Left ventricle myocardium inferior (tissue), 1 donor: Measurements from ENCODE around the gene TPD52L1. TPM values are rescaled to one million over a fixed set of nuclear protein-coding genes. Genes with fewer than 3 reads are reported as not detected.

Experiments
- DNase-seq: peaks from one replicate; pipeline ENCODE4 v3.0.0-alpha.2; 2020
- H3K27ac ChIP-seq: fragments of 200-600 bp; replicated peaks from 2 replicates; pipeline ENCODE4 v1.8.0; 2021
- H3K27me3 ChIP-seq: fragments of 200-600 bp; 2 replicates; pipeline ENCODE4 v1.8.0; 2021; ENCODE audit warnings: low read depth
- H3K36me3 ChIP-seq: fragments of 200-600 bp; 2 replicates; pipeline ENCODE4 v1.8.0; 2021
- H3K4me1 ChIP-seq: fragments of 200-600 bp; 2 replicates; pipeline ENCODE4 v1.8.0; 2021
- H3K4me3 ChIP-seq: fragments of 200-600 bp; 2 replicates; pipeline ENCODE4 v1.8.0; 2021; ENCODE audit warnings: mild to moderate bottlenecking, moderate library complexity
- H3K9me3 ChIP-seq: fragments of 200-600 bp; replicated peaks from 2 replicates; pipeline ENCODE4 v1.8.0; 2021
- intact Hi-C: fragments of 100-400 bp; cut with micrococcal nuclease; formaldehyde crosslinking; loops from one replicate; pipeline ENCODE4 v1.11.0; 2022
- total RNA-seq: library from RNA; stranded (reverse); fragmentation: NEBNext Ultra II Directional; extraction: Animal tissue kit (Norgen Biotek cat#: 25700); gene quantifications from one replicate; pipeline ENCODE4 v1.2.1, GENCODE V29; 2021
- TF ChIP-seq, protein P1 (sequence below): fragments of 200-600 bp; IDR thresholded peaks from 2 replicates; pipeline ENCODE4 v1.8.0; 2021; ENCODE audit warnings: antibody characterized with exemption, mild to moderate bottlenecking, borderline replicate concordance
- donor health status: DM: no; HTN: yes; CAD: no; lungs with severe emphysema.

Gene TPD52L1
- total RNA-seq, 1 donor from 2014 or later: 64.0 TPM

GRCh38 chr6:125296471-125296870 is 142.9 kb downstream of the TPD52L1 start:
- H3K9me3 ChIP-seq: no peaks in the 10 kb centered on the region
- TF ChIP-seq, protein P1, sequence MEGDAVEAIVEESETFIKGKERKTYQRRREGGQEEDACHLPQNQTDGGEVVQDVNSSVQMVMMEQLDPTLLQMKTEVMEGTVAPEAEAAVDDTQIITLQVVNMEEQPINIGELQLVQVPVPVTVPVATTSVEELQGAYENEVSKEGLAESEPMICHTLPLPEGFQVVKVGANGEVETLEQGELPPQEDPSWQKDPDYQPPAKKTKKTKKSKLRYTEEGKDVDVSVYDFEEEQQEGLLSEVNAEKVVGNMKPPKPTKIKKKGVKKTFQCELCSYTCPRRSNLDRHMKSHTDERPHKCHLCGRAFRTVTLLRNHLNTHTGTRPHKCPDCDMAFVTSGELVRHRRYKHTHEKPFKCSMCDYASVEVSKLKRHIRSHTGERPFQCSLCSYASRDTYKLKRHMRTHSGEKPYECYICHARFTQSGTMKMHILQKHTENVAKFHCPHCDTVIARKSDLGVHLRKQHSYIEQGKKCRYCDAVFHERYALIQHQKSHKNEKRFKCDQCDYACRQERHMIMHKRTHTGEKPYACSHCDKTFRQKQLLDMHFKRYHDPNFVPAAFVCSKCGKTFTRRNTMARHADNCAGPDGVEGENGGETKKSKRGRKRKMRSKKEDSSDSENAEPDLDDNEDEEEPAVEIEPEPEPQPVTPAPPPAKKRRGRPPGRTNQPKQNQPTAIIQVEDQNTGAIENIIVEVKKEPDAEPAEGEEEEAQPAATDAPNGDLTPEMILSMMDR: no peak
- H3K4me1 ChIP-seq: peaks cover 88% of the 10 kb centered on the region
- H3K4me3 ChIP-seq: no peak overlapping the region
- H3K27ac ChIP-seq: no peak overlapping the region
- no peaks in the 10 kb centered on the region for H3K27me3 ChIP-seq
- no peak for DNase-seq
- peaks cover 55% of the 10 kb centered on the region for H3K36me3 ChIP-seq
- intact Hi-C loops: no loop called here

DNA sequence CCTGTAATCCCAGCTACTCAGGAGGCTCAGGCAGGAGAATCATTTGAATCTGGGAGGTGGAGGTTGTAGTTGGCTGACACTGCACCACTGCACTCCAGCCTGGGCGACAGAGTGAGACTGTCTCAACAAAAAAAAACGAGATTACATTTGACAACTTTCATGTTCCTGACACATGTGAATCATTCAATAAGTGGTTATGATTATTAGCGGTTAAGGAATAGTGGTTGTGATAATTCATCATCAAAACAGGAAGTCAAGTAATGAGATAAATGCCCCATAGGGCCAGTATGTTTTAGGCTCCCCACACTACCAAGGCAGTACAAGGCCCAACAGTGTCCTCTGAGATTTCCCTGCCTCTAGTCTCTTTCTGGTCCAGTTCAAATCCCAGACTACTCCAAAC is 145.7 kb downstream of the TPD52L1 start:
- peaks cover 68% of the 10 kb centered on the region for H3K4me1 ChIP-seq
- intact Hi-C loops: no loop called here
- no peaks in the 10 kb centered on the region for H3K27me3 ChIP-seq
- H3K4me3 ChIP-seq: peak overlapping the region; percentile 78
- no peak overlapping the region for H3K27ac ChIP-seq
- peaks cover 38% of the 10 kb centered on the region for H3K36me3 ChIP-seq
- DNase-seq: no peak
- H3K9me3 ChIP-seq: no peaks in the 10 kb centered on the region
- TF ChIP-seq, protein P1: no peak

GRCh38 chr6:125300992-125301434 is 147.4 kb downstream of the TPD52L1 start:
- peaks cover 5% of the 10 kb centered on the region for H3K9me3 ChIP-seq
- intact Hi-C loops: loop anchor here (10.0 kb wide), 2 partner anchors 146 to 664 kb away; partner anchors contain the start of gene TPD52L1
- peaks cover 31% of the 10 kb centered on the region for H3K36me3 ChIP-seq
- H3K27ac ChIP-seq: peak overlapping the region; percentile 94
- H3K27me3 ChIP-seq: no peaks in the 10 kb centered on the region
- TF ChIP-seq, protein P1: no peak
- no peak for DNase-seq
- peak overlapping the region; percentile 78 for H3K4me3 ChIP-seq
- H3K4me1 ChIP-seq: peaks cover 50% of the 10 kb centered on the region

DNA sequence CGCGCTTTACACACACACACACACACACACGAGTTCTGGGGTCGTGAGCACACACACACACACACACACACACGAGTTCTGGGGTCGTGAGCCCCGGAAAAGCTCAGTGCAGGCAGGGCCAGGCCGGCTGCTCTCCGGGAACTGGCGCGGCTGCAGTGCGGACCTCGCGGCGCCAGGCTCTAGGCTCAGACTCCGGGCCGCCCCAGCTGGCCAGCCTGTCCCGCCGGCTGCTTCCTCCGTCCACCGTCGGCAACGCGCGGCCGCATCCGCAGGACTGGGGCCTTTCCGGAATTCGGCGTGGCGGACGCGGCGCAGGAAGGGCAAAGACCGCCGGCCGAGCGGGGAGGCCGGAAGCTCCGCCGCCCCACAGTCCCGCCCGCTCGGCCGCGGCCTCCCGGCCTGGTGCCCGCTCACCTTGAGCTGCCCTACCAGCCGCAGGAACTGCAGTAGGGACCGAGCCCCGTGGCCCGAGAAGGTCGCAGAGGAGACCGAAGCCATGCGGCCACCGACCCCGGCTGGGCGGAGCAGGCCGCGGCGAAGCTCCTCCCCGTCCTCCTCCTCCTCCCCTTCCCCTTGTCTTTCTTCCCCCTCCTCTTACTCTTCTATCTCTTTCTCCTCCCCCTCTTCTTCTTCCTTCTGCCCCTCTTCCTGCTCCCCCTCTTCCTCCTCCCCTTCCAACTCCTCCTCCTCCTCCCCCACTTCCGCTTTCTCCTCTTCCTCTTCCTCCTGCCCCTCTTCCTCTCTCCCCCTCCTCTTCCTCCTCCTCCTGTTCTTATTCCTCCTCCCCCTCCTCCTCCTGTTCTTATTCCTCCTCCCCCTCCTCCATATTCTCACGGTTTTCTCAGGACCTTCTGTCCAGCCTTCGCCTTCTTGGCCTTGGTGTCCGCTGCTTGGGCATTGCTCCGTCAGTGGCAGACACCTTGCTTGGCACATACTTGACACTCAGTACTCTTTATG is 148.1 kb downstream of the TPD52L1 start, which contains the start of gene HDDC2:
Gene HDDC2 (minus strand): TSS at position 533 of the 957 bp plus-strand sequence. CDS start 35 bp downstream, at position 498.
- TF ChIP-seq, protein P1: peak; percentile 8
- peaks cover 43% of the 10 kb centered on the region for H3K4me1 ChIP-seq
- intact Hi-C loops: loop anchor here (10.0 kb wide), 2 partner anchors 147 to 663 kb away; partner anchors contain the start of gene TPD52L1
- H3K9me3 ChIP-seq: peaks cover 5% of the 10 kb centered on the region
- peaks cover 24% of the 10 kb centered on the region for H3K36me3 ChIP-seq
- DNase-seq: peak; percentile 83
- H3K4me3 ChIP-seq: peak within 1 kb of the TSS; percentile 78
- H3K27me3 ChIP-seq: no peaks in the 10 kb centered on the region
- H3K27ac ChIP-seq: peak within 1 kb of the TSS; percentile 94

GRCh38 chr6:125302840-125303511 is 149.4 kb downstream of the TPD52L1 start:
- Histone ChIP-seq H3K4me1 (peaks cover 38% of the 10 kb centered on the region), H3K27ac (peak overlapping the region; percentile 94), H3K27me3 (no peaks in the 10 kb centered on the region), H3K9me3 (peaks cover 5% of the 10 kb centered on the region), H3K36me3 (peaks cover 12% of the 10 kb centered on the region), H3K4me3 (no peak overlapping the region)
- intact Hi-C loops: loop anchor here (10.0 kb wide), 2 partner anchors 148 to 662 kb away; partner anchors contain the start of gene TPD52L1
- TF ChIP-seq, protein P1: no peak
- DNase-seq: no peak
